Uterus (tissue), 4 donors: ENCODE measurements around the gene HSH2D. TPM values are rescaled to one million over a fixed set of nuclear protein-coding genes. Genes with fewer than 3 reads are reported as not detected.

Experiments
- DNase-seq, 2 donors: peaks; one replicate each; pipeline ENCODE4 v3.0.0-alpha.2; 2019 to 2020
- H3K27ac ChIP-seq, 2 donors: fragments of 200-600 bp; sonication (generic); 1 replicate in 1 of 2; 2 replicates in 1 of 2; pipeline ENCODE4 v1.5.1; 2016 to 2018
- H3K27me3 ChIP-seq, 2 donors: fragments of 200-600 bp; sonication (generic); one replicate each; pipeline ENCODE4 v1.5.1; 2018 to 2019; ENCODE audit warnings: control low read depth in 1 of 2
- H3K36me3 ChIP-seq, 2 donors: fragments of 200-600 bp; sonication (generic); one replicate each; pipeline ENCODE4 v1.5.1; 2019; ENCODE audit warnings: control low read depth in 1 of 2
- H3K4me1 ChIP-seq, 2 donors: fragments of 200-600 bp; sonication (generic); one replicate each; pipeline ENCODE4 v1.5.1; 2018 to 2019; ENCODE audit warnings: control low read depth in 1 of 2
- H3K4me3 ChIP-seq, 2 donors: fragments of 200-600 bp; sonication (generic); 1 replicate in 1 of 2; 2 replicates in 1 of 2; pipeline ENCODE4 v1.5.1; 2018 to 2019; ENCODE audit warnings: mild to moderate bottlenecking in 1 of 2
- H3K9me3 ChIP-seq, 2 donors: fragments of 200-600 bp; sonication (generic); one replicate each; pipeline ENCODE4 v1.5.1; 2019; ENCODE audit warnings: control low read depth in 1 of 2
- CTCF ChIP-seq, 4 experiments: fragments of 200-600 bp in 2 of 4; fragments of 450-650 bp in 2 of 4; sonication (generic) in 2 of 4; IDR thresholded peaks; one replicate each; pipeline ENCODE4 v1.5.1; 2016 to 2019; ENCODE audit warnings: antibody characterized with exemption in 4 of 4, mild to moderate bottlenecking in 2 of 4, moderate library complexity in 1 of 4
- POLR2A ChIP-seq, 2 donors: fragments of 450-650 bp; IDR thresholded peaks; one replicate each; pipeline ENCODE4 v1.6.1; 2016; ENCODE audit warnings: antibody characterized with exemption in 2 of 2, mild to moderate bottlenecking in 1 of 2, moderate library complexity in 1 of 2
- intact Hi-C: fragments of 100-400 bp; cut with DNase I; formaldehyde crosslinking; loops from one replicate; pipeline ENCODE4 v1.15.1; 2023; ENCODE audit warnings: low total_unique reads
- total RNA-seq, 4 donors: library from RNA; depleted of rRNA in 3 of 4; stranded (reverse); fragments of >200 nt in 3 of 4; gene quantifications; one replicate each; pipeline versions ENCODE4 v1.1.0 to v1.2.4, GENCODE V29; 2014 to 2023
- donor health status: DM: yes; HTN: yes; CAD: no.

Gene HSH2D
- 1 to 10 TPM in 3 of 4 donors, not detected in 1; 1.4 to 3.1 (median 2.4) TPM for total RNA-seq

- H3K27ac ChIP-seq, result no peak within 1 kb of the TSS
- no peak for DNase-seq
- no peaks in the 10 kb centered on the region for H3K36me3 ChIP-seq
- no peaks in the 10 kb centered on the region for H3K27me3 ChIP-seq
- H3K9me3 ChIP-seq, result no peaks in the 10 kb centered on the region
- intact Hi-C loops, result no loop called here
- H3K4me3 ChIP-seq, result no peak within 1 kb of the TSS
- TF ChIP-seq POLR2A (IDR thresholded peaks at IDR 0.05), result no peak
- no peak for TF ChIP-seq CTCF (IDR thresholded peaks at IDR 0.05)
- H3K4me1 ChIP-seq, result no peaks in the 10 kb centered on the region
Measured at GRCh38 chr19:16143399-16144215, at the start of gene HSH2D. TSS of gene HSH2D (plus strand) at chr19:16143685. CDS start at chr19:16148751, 5,066 bp downstream.

- intact Hi-C loops, result no loop called here
- Histone ChIP-seq H3K4me3 (no peak overlapping the region), H3K36me3 (no peaks in the 10 kb centered on the region), H3K27me3 (no peaks in the 10 kb centered on the region), H3K9me3 (no peaks in the 10 kb centered on the region), H3K27ac (peak overlapping the region; percentile 49 to 50), H3K4me1 (no peaks in the 10 kb centered on the region)
- no peak for DNase-seq
- TF ChIP-seq CTCF (IDR thresholded peaks at IDR 0.05) (no peak), POLR2A (IDR thresholded peaks at IDR 0.05) (no peak)
Measured at GRCh38 chr19:16094360-16095070, 49.0 kb upstream of the HSH2D start.

DNA sequence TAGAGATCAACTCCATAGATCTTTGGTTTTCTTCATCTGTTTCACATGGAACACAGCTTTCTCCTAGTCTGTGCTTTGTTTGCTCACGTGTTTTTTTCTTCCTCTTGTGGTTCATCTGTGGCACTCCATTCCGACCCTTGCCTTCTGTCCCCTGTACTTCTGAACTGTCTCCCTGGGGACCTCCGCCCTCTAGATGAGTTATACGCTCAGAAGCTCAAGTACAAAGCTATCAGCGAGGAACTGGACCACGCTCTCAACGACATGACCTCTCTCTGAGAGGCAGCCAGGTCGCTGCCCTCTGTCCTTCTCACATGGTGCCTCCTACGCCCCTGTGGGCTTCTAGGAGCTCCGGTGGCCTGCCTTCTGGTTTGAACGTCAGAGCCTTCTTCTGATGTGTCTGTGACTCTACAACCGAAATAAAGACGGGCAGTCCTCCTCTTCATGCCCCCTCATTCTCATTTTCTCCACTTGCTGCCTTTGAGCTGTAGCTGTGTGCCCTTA lies 48.4 kb upstream of the HSH2D start:
- Histone ChIP-seq H3K27ac (peak overlapping the region; percentile 49 to 50), H3K4me3 (no peak overlapping the region), H3K4me1 (no peaks in the 10 kb centered on the region), H3K27me3 (no peaks in the 10 kb centered on the region), H3K9me3 (no peaks in the 10 kb centered on the region), H3K36me3 (no peaks in the 10 kb centered on the region)
- peak in 1 of 2 donors; percentile 54 for DNase-seq
- intact Hi-C loops, result no loop called here
- TF ChIP-seq CTCF (IDR thresholded peaks at IDR 0.05) (no peak), POLR2A (IDR thresholded peaks at IDR 0.05) (no peak)

DNA sequence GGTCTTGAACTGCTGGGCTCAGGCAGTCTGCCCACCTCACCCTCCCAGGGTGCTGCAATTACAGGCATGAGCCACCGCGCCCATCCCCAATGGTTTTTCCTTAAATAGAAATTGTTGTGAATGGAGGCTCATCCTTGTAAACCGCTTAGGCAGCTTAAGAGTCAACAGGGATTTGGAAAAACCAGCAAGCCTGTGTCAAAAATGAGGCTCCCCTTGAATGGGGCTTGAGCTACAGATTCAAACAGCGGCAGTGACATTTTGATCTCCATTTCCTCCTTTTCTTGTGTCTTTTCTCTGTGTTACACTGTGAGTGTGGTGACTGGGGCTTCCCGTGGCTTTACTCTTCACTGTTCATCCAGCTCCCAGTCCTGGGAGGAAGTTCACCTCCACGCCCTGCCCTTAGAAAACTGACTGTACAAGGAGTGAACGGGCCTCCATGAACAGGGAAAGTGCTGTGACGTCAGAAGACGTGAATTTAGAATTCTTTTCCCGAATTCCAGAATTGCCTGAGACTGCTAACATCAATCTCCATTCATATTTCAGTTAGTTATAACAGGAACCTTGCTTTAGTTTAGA lies 47.1 kb upstream of the HSH2D start:
- H3K36me3 ChIP-seq, result no peaks in the 10 kb centered on the region
- no peaks in the 10 kb centered on the region for H3K4me1 ChIP-seq
- no peak overlapping the region for H3K4me3 ChIP-seq
- TF ChIP-seq POLR2A (IDR thresholded peaks at IDR 0.05) (no peak), CTCF (IDR thresholded peaks at IDR 0.05) (no peak)
- DNase-seq, result no peak
- H3K9me3 ChIP-seq, result no peaks in the 10 kb centered on the region
- H3K27me3 ChIP-seq, result no peaks in the 10 kb centered on the region
- peak overlapping the region; percentile 36 to 50 for H3K27ac ChIP-seq
- intact Hi-C loops, result no loop called here

- TF ChIP-seq POLR2A (IDR thresholded peaks at IDR 0.05) (no peak), CTCF (IDR thresholded peaks at IDR 0.05) (no peak)
- no peak overlapping the region for H3K4me3 ChIP-seq
- DNase-seq, result no peak
- H3K9me3 ChIP-seq, result no peaks in the 10 kb centered on the region
- H3K36me3 ChIP-seq, result no peaks in the 10 kb centered on the region
- intact Hi-C loops, result no loop called here
- H3K4me1 ChIP-seq, result no peaks in the 10 kb centered on the region
- H3K27me3 ChIP-seq, result no peaks in the 10 kb centered on the region
- no peak overlapping the region for H3K27ac ChIP-seq
Measured at GRCh38 chr19:16098416-16098768, 45.1 kb upstream of the HSH2D start.
